ENCODE measurements around the gene SYTL2. TPM values are rescaled to one million over a fixed set of nuclear protein-coding genes. Genes with fewer than 3 reads are reported as not detected.
"Not testable (repeated sequence)": the region's sequence is repeated elsewhere in the genome, so short reads cannot be mapped to it uniquely, and the experiment has no call there.

SYTL2 gene
- total RNA-seq, 1 donor from 2014 or later = 51.1 TPM

GRCh38 chr11:85780780-85781517, 30.0 kb downstream of the SYTL2 start:
- not testable (repeated sequence) for H3K27ac ChIP-seq (ENCODE audit: low read depth, low read length); H3K4me3 ChIP-seq (ENCODE audit: low read length in 3 of 3); H3K9me3 ChIP-seq (ENCODE audit: control insufficient read depth in 3 of 3, low read length in 3 of 3); H3K27me3 ChIP-seq (ENCODE audit: control insufficient read depth in 3 of 3, insufficient read depth in 3 of 3, low read length in 3 of 3); H3K9ac ChIP-seq (ENCODE audit: low read depth in 1 of 3, low read length in 3 of 3); H3K4me1 ChIP-seq (ENCODE audit: control insufficient read depth in 3 of 3, insufficient read depth in 3 of 3, low read length in 3 of 3); H3K36me3 ChIP-seq (ENCODE audit: control insufficient read depth in 3 of 3, insufficient read depth in 3 of 3, low read length in 3 of 3)

- H3K9me3 ChIP-seq (ENCODE audit: control insufficient read depth in 3 of 3, low read length in 3 of 3) = no peaks in the 10 kb centered on the region
- no peaks in the 10 kb centered on the region for H3K4me1 ChIP-seq (ENCODE audit: control insufficient read depth in 3 of 3, insufficient read depth in 3 of 3, low read length in 3 of 3)
- no peak overlapping the region for H3K27ac ChIP-seq (ENCODE audit: low read depth, low read length)
- H3K9ac ChIP-seq (ENCODE audit: low read depth in 1 of 3, low read length in 3 of 3) = no peak overlapping the region
- H3K27me3 ChIP-seq (ENCODE audit: control insufficient read depth in 3 of 3, insufficient read depth in 3 of 3, low read length in 3 of 3) = no peaks in the 10 kb centered on the region
- no peak overlapping the region for H3K4me3 ChIP-seq (ENCODE audit: low read length in 3 of 3)
- no peaks in the 10 kb centered on the region for H3K36me3 ChIP-seq (ENCODE audit: control insufficient read depth in 3 of 3, insufficient read depth in 3 of 3, low read length in 3 of 3)
These were observed 30.8 kb downstream of the SYTL2 start for GRCh38 chr11:85779956-85780640.

- not testable (repeated sequence) for H3K9me3 ChIP-seq (ENCODE audit: control insufficient read depth in 3 of 3, low read length in 3 of 3); H3K36me3 ChIP-seq (ENCODE audit: control insufficient read depth in 3 of 3, insufficient read depth in 3 of 3, low read length in 3 of 3); H3K27ac ChIP-seq (ENCODE audit: low read depth, low read length); H3K4me1 ChIP-seq (ENCODE audit: control insufficient read depth in 3 of 3, insufficient read depth in 3 of 3, low read length in 3 of 3); H3K27me3 ChIP-seq (ENCODE audit: control insufficient read depth in 3 of 3, insufficient read depth in 3 of 3, low read length in 3 of 3); H3K9ac ChIP-seq (ENCODE audit: low read depth in 1 of 3, low read length in 3 of 3); H3K4me3 ChIP-seq (ENCODE audit: low read length in 3 of 3)
These were observed 33.4 kb downstream of the SYTL2 start for GRCh38 chr11:85777603-85777972.

DNA sequence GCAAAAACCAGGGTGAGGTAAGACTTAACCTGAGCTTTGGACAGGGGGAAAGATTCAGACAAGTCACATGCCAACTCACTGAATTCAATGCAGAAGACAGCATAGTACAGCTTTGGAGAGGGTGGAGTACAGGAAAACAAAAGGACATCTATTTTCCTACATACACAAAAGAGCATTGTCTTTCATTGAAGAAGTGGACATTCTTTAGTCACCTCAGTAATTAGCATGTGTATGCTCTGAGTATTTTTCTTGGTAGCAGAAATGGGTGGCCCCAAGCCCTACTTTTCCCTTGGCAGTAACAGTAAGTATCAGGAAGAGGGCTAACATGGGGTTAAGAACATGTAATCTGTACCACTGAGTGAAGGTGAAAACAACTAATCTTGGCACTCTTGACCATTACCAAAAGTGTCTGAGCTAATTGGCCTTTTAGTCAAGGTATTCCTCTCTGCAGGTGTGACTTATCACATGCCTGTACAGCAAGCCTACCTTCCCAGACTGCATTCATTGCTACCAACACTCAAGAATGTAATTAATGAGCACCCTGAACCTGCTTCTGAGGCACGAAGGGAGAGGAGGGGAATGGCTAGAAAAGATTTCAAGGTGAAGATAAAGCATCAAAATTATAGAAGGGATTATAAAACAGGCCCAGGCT, 33.9 kb downstream of the SYTL2 start:
- no peak overlapping the region for H3K4me3 ChIP-seq (ENCODE audit: low read length in 3 of 3)
- H3K27me3 ChIP-seq (ENCODE audit: control insufficient read depth in 3 of 3, insufficient read depth in 3 of 3, low read length in 3 of 3) = no peaks in the 10 kb centered on the region
- H3K9me3 ChIP-seq (ENCODE audit: control insufficient read depth in 3 of 3, low read length in 3 of 3) = no peaks in the 10 kb centered on the region
- H3K27ac ChIP-seq (ENCODE audit: low read depth, low read length) = no peak overlapping the region
- H3K9ac ChIP-seq (ENCODE audit: low read depth in 1 of 3, low read length in 3 of 3) = no peak overlapping the region
- H3K36me3 ChIP-seq (ENCODE audit: control insufficient read depth in 3 of 3, insufficient read depth in 3 of 3, low read length in 3 of 3) = no peaks in the 10 kb centered on the region
- peaks cover 0 to 2% (median 0%) of the 10 kb centered on the region in 3 donors for H3K4me1 ChIP-seq (ENCODE audit: control insufficient read depth in 3 of 3, insufficient read depth in 3 of 3, low read length in 3 of 3)

DNA sequence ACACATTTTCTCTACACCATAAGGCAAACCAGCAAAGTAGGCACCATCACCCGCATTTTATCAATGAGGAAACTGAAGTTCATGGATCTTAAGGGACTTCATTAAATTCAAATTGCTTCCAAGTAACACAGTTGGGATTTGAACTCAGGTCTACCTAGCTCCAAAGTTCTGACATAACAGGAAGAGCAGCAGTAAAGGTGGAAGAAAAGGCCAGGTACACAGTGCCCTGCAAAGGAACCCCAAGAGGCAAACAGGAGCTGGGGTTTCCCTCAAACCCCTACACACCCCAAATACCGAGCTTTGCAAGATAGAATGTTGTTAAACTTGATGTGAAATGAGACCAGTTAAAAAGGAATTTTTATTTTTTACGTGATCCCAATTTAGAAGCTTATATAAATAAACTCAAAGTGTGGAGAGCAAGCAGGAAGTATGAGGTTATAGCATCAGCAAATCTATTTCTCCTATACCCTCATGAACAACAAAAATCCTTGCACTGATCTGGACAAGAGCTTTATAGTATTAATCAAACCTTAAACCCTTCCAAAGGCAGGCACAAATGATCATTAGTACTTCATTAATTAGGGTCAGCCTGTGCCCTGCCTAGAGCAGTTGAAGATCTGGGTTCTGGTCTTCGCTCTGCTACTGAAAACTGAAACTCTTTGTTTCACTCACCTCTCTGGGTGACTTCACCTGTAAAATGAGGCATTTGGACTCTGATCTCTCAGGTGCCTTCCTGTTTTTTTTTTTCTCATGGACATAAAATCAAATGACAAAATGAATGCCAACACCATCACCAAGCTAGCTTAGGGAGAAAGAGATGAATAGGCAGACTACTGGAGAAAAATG, 36.5 kb downstream of the SYTL2 start:
- Histone ChIP-seq H3K4me3 (ENCODE audit: low read length in 3 of 3) (no peak overlapping the region), H3K36me3 (ENCODE audit: control insufficient read depth in 3 of 3, insufficient read depth in 3 of 3, low read length in 3 of 3) (no peaks in the 10 kb centered on the region), H3K4me1 (ENCODE audit: control insufficient read depth in 3 of 3, insufficient read depth in 3 of 3, low read length in 3 of 3) (peaks cover 0 to 2% (median 0%) of the 10 kb centered on the region in 3 donors), H3K27me3 (ENCODE audit: control insufficient read depth in 3 of 3, insufficient read depth in 3 of 3, low read length in 3 of 3) (no peaks in the 10 kb centered on the region), H3K9me3 (ENCODE audit: control insufficient read depth in 3 of 3, low read length in 3 of 3) (no peaks in the 10 kb centered on the region), H3K27ac (ENCODE audit: low read depth, low read length) (no peak overlapping the region), H3K9ac (ENCODE audit: low read depth in 1 of 3, low read length in 3 of 3) (peak overlapping the region in 1 of 3 donors; percentile 2)

DNA sequence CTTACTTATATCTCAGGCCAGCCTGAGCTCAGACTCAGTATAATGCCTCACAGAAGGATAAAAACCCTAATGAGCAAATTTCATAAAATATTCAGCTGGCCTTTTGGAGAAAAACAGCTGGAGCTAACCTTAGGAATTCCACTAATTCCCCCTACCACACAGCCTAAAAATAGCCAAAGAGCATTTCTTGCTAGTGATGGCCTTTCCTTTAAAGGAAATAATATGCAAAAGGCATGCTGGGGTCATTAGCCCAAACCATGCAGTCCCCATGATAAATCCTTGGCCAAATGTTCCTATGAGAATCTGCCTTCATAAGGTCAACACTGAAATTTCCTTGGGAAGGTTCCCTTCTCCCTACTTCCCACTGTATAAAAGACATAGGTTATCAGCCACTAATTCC, 38.2 kb downstream of the SYTL2 start:
- no peak overlapping the region for H3K9ac ChIP-seq (ENCODE audit: low read depth in 1 of 3, low read length in 3 of 3)
- peaks cover 0 to 2% (median 0%) of the 10 kb centered on the region in 3 donors for H3K4me1 ChIP-seq (ENCODE audit: control insufficient read depth in 3 of 3, insufficient read depth in 3 of 3, low read length in 3 of 3)
- H3K36me3 ChIP-seq (ENCODE audit: control insufficient read depth in 3 of 3, insufficient read depth in 3 of 3, low read length in 3 of 3) = no peaks in the 10 kb centered on the region
- peak overlapping the region; percentile 59 for H3K27ac ChIP-seq (ENCODE audit: low read depth, low read length)
- H3K27me3 ChIP-seq (ENCODE audit: control insufficient read depth in 3 of 3, insufficient read depth in 3 of 3, low read length in 3 of 3) = no peaks in the 10 kb centered on the region
- H3K4me3 ChIP-seq (ENCODE audit: low read length in 3 of 3) = no peak overlapping the region
- H3K9me3 ChIP-seq (ENCODE audit: control insufficient read depth in 3 of 3, low read length in 3 of 3) = no peaks in the 10 kb centered on the region

DNA sequence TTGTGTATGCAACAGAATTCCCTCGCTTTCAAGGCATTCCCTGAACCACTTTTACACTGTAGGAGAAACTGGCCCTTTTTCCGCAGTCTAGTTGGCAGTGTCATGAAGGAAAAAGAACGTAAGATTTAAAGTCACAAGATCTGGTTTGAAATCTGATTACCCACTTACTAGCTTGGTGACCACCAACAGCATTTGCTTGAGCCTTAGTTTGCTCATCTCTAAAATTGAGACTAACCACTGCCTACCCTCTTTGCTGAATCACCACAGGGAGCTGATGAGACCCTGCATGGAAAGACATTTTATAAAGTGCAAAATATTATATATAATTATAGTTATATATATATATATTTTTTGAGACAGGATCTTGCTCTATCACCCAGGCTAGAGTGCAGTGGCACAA, 39.4 kb downstream of the SYTL2 start:
- peaks cover 0 to 2% (median 0%) of the 10 kb centered on the region in 3 donors for H3K4me1 ChIP-seq (ENCODE audit: control insufficient read depth in 3 of 3, insufficient read depth in 3 of 3, low read length in 3 of 3)
- no peaks in the 10 kb centered on the region for H3K36me3 ChIP-seq (ENCODE audit: control insufficient read depth in 3 of 3, insufficient read depth in 3 of 3, low read length in 3 of 3)
- H3K9me3 ChIP-seq (ENCODE audit: control insufficient read depth in 3 of 3, low read length in 3 of 3) = no peaks in the 10 kb centered on the region
- H3K27ac ChIP-seq (ENCODE audit: low read depth, low read length) = no peak overlapping the region
- H3K4me3 ChIP-seq (ENCODE audit: low read length in 3 of 3) = no peak overlapping the region
- no peak overlapping the region for H3K9ac ChIP-seq (ENCODE audit: low read depth in 1 of 3, low read length in 3 of 3)
- no peaks in the 10 kb centered on the region for H3K27me3 ChIP-seq (ENCODE audit: control insufficient read depth in 3 of 3, insufficient read depth in 3 of 3, low read length in 3 of 3)

- Histone ChIP-seq H3K9ac (ENCODE audit: low read depth in 1 of 3, low read length in 3 of 3) (no peak overlapping the region), H3K9me3 (ENCODE audit: control insufficient read depth in 3 of 3, low read length in 3 of 3) (no peaks in the 10 kb centered on the region), H3K27me3 (ENCODE audit: control insufficient read depth in 3 of 3, insufficient read depth in 3 of 3, low read length in 3 of 3) (no peaks in the 10 kb centered on the region), H3K36me3 (ENCODE audit: control insufficient read depth in 3 of 3, insufficient read depth in 3 of 3, low read length in 3 of 3) (no peaks in the 10 kb centered on the region), H3K4me1 (ENCODE audit: control insufficient read depth in 3 of 3, insufficient read depth in 3 of 3, low read length in 3 of 3) (peaks cover 0 to 2% (median 0%) of the 10 kb centered on the region in 3 donors), H3K27ac (ENCODE audit: low read depth, low read length) (no peak overlapping the region), H3K4me3 (ENCODE audit: low read length in 3 of 3) (no peak overlapping the region)
These were observed 41.2 kb downstream of the SYTL2 start for GRCh38 chr11:85769771-85770170.

- no peak overlapping the region for H3K4me3 ChIP-seq (ENCODE audit: low read length in 3 of 3)
- no peaks in the 10 kb centered on the region for H3K27me3 ChIP-seq (ENCODE audit: control insufficient read depth in 3 of 3, insufficient read depth in 3 of 3, low read length in 3 of 3)
- H3K27ac ChIP-seq (ENCODE audit: low read depth, low read length) = no peak overlapping the region
- no peak overlapping the region for H3K9ac ChIP-seq (ENCODE audit: low read depth in 1 of 3, low read length in 3 of 3)
- no peaks in the 10 kb centered on the region for H3K36me3 ChIP-seq (ENCODE audit: control insufficient read depth in 3 of 3, insufficient read depth in 3 of 3, low read length in 3 of 3)
- H3K4me1 ChIP-seq (ENCODE audit: control insufficient read depth in 3 of 3, insufficient read depth in 3 of 3, low read length in 3 of 3) = peaks cover 0 to 2% (median 0%) of the 10 kb centered on the region in 3 donors
- H3K9me3 ChIP-seq (ENCODE audit: control insufficient read depth in 3 of 3, low read length in 3 of 3) = no peaks in the 10 kb centered on the region
These were observed 42.3 kb downstream of the SYTL2 start for GRCh38 chr11:85768473-85769146.

Measured in skeletal muscle tissue (tissue), 4 donors.